ENCODE measurements around the gene TAB2.
"Not testable (repeated sequence)": the region's sequence is repeated elsewhere in the genome, so short reads cannot be mapped to it uniquely, and the experiment has no call there.

The TAB2 gene

DNA sequence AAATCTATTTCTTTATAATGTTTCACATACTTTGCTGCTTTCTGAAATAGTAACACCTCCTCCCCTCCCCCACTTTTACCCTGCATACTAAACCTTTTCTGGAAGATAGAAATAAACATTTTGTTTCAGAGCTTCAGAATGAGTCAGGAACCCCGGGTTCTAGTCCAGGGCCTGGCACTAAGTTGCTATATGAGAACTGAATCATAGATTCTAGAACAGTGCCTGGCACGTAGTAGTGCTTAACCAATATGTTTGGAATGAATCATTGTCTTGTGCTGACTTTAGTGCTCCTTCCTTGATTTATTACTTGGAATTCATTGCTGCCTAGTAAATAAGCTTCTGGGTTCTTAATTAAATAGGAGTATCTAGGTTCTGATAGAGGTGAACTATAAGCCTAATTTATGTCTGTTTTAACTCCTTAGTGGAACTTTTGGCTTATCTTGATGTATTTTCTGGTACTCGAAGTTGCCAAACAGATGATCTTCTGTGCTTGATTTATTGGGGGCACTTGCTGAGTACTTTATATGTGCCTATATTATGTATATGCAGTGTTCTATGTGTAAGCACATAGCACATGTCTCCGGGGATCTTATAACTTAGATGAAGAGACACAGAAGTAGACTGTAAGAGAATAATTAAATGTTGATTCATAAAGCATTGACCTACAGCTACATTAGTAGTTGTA lies 18.6 kb downstream of the TAB2 start:
- peak; percentile 92 for DNase-seq

GRCh38 chr6:149336609-149336928 lies 19.1 kb downstream of the TAB2 start:
- peak; percentile 35 for DNase-seq

DNA sequence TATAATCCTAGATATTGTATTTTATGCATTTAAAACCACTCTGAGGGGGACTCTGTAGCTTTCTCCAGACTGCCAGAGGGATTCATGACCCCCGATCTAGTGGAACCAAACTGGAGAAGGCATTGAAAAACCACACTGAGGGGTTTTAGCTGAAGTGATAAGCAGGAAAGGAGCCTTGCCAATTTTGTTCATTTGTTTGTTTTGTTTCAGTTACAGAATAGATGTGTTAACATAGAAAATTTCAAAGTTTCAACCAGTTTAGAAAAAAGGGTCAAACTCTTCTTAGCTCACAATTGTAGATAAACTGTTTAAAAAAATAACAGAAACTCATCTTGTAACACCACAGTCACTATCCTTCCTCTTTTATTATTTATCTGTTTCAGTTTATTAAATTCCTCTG lies 19.8 kb downstream of the TAB2 start:
- DNase-seq: no peak

DNA sequence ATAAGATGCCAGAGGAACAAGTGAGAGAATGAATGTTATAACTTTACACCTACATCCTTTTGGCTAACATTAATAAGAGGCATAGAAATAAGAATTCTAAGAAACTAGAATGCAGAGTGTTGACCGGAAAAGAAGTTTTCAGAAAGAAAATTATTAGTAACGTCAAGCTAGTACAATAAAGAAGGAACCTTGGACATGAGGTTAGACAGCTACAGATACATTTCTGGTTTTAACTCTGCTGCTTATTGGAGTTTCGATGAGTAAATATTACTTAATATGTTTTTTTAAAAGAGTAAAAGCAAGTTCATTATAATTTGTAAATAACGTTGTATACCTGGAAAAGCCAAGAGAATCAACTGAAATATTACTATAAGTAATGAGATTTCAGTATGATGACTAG lies 22.7 kb downstream of the TAB2 start:
- no peak for DNase-seq

DNA sequence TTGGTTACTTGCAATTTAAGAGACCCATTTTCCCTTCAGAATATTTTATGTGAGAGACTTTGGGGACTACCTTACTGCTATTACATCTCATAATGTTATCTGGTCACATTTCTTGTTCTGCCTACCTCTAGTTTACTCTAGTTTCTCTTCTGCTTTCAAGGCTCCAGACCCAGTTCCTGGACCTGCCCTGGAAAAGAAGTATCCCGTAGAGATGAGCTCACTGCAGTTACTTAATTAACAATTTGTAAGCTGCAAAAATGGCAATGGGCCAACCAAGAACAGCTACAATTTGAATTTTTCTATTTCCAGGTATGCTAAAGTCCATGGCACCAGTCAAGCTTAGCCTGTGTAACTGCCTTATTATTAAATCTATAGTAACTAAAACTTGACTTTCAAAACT lies 25.0 kb downstream of the TAB2 start:
- no peak for DNase-seq

DNA sequence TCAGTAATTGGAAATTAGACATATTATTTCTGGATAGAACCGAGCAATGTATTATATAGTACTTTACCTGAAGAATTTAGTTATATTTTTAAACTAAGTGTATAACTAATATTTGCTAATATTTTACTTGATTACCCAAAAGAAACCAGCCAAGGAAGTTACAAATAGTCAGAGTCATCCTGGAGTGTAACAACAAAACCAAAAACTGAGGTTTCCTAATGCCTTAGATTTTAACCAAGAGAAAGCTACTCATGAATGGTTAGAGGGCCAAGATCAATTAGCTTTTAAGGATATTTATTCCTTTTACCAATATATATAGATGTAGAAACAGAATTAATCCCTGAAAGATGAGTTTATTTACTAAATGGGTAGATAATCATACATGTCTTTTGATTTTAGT lies 26.0 kb downstream of the TAB2 start:
- no peak for DNase-seq

DNA sequence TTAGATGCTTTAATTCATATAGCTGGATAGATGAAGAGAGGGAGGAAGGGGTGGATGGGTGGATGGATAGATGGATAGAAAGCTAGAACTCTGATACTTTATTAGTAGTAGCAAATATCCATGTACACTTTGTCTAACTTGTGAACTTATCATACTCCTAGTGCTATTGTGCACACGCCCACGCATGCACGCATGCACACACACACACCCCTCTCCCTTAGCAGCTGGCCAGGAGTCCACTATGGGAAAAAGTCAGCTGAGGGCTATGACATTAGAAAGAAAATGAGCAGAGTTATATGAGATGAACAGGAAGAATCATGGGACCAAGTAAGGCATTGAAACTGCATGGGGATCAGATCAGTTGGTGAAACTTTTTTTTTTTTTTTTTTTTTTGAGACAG lies 28.6 kb downstream of the TAB2 start:
- DNase-seq: no peak

DNA sequence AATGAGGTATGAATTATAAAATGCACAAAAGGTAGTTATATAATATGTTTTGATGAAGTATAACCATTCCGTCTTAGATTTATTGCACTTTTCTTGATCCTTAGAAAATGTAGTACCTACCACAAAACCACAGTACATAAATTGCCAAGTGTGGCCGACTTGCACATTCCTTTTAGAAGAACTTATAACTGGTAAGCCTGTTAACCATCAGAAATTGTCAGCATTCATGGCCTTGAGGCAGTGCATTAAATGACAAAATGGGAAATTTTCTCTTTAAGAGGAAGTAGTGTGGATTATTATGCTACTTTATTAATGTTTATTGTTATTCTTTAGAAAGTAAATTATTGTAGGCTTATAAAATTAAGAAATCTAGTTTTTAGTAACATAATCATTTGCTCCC lies 29.6 kb downstream of the TAB2 start:
- DNase-seq: no peak

DNA sequence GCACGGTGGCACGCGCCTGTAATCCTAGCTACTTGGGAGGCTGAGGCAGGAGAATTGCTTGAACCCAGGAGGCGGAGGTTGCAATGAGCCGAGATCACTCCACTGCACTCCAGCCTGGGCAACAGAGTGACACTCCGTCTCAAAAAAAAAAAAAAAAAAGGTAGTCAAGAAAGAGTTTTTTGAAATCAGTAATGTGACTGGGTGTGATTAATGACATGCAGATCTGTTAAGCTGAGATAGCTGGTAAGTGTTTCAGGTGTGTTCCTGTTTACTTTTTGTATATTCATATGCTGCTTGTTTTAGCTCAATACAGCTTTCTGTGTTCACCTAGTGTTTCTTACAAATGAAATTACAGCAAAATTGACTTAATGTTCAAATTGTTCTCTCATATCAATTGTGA lies 31.8 kb downstream of the TAB2 start:
- not testable (repeated sequence) for DNase-seq

GRCh38 chr6:149354009-149354408 lies 36.5 kb downstream of the TAB2 start:
- DNase-seq: no peak

DNA sequence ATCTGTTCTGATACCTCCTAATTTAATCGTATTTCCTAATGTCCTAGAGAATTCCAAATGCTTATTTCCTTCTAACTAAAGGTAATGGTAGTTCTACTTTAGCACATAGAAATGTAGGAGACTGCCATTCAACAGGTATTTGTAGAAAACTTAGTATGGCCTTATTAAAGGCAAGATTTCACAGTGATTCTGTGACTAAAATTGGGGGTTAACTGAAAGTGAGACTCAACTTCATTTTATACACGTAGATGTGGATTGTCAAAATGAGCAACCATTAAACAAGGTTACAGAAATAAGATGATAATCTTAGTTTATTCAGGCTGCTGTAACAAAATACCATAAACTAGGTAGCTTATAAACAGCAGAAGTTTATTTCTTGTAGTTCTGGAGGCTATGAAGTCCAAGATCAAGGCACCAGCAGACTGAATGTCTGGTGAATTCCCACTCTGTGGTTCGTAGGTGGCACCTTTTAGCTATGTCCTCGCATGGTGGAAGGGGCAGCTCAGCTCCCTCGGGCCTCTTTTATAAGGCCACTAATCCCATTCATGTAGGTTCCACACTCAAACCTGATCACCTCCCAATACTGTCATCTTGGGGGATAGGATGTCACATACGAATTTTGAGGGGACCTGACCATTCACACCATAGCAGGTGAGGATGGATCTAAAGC lies 38.7 kb downstream of the TAB2 start:
- no peak for DNase-seq

DNA sequence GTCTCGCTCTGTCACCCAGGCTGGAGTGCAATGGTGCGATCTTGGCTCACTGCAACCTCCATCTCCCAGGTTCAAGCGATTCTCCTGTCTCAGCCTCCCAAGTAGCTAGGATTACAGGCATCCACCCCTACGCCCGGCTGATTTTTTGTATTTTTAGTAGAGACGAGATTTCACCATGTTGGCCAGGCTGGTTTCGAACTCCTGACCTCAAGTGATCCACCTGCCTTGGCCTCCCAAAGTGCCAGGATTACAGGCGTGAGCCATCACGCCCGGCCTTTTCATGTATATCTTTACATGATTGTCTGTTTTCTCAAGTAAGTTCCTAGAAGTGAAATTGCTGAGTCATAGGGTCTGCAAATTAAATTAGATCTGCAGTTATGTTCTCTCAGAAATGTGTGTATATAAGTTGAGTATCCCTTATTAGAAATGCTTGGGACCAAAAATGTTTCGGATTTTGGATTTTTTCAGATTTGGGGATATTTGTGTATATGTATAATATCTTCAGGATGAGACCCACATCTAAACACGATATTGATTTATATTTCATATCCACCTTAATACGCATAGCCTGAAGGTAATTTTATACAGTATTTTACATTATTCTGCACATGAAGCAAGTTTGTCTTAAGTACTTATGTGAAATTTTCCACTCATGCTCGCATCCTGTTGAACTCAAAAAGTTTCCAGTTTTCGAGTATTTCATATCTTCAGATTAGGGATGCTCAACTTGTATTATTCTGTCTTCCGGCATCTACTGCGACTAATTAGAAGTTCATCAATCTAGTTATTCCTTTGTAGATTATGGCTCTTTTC lies 40.4 kb downstream of the TAB2 start:
- DNase-seq: no peak

DNA sequence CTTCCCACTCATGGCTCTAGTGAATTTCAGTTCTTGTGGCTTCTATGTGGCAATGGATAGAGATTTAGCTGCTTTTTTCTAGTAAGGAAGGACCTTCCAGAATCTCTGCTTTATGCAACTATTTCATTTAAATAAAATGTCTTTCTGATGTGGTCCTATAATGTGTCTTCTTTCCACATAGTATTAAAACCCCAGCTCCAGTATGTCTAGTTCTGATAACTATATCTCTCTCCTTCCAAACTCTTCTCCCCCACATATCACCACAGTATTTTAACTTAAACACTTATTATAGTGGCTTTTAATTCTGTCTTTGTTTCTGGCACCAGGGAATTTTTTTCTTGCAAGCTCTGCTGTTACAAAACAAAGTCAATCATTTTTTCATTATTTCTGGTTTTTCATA lies 41.9 kb downstream of the TAB2 start:
- no peak for DNase-seq

DNA sequence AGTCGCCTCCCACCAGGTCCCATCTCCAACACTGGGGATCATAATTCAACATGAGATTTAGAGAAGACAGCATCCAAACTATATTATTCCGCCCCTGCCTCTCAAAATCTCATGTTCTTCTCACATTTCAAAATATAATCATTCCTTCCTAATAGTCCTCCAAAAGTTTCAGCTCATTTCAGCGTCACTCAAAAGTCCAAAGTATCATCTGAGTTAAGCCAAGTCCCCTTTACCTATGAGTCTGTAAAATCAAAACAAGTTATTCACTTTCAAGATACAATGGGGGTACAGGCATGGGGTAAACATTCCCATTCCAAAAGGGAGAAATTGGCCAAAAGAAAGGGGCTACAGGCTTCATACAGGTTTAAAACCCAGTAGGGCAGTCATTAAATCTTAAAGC lies 43.0 kb downstream of the TAB2 start:
- DNase-seq: no peak

- no peak for DNase-seq
Observed at GRCh38 chr6:149362289-149362688, 44.8 kb downstream of the TAB2 start.

- no peak for DNase-seq
Observed at GRCh38 chr6:149363154-149363553, 45.6 kb downstream of the TAB2 start.

DNA sequence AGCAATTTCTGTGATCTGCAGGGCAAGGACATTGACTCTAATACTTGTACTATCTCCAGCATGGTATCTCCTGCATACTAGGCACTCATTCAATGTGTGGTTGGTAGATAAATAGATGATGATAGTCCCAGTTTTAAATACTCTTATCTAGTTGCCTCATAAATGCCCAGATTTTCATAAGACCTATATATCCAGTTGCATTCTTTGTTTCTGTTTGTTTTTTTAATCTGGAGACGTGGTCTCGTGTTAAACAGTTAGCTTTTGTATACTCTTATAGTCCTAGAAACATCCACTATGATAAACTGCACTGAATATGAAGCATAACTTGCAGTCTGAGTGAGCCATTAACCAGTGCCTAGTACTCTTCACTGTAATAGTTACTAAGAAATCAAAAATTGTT lies 47.0 kb downstream of the TAB2 start:
- no peak for DNase-seq

DNA sequence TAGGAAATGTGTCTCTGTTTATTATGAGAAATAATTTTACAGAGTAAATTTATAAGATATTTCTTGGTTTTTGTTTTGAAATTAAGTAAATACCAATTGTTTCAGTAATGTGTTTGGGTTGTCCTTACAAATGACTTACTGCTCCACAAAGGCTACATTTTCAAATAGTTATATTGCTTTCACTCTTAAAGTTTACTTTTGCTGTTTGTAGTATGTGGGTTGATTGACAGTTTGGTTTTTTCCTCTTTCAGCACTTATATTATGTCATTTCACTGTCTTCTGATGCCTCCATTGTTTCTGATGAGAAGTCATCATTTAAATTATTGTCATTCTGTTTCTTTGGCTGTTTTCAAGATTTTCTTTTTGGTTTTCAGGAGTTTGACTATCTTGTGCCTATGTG lies 47.7 kb downstream of the TAB2 start:
- no peak for DNase-seq

DNA sequence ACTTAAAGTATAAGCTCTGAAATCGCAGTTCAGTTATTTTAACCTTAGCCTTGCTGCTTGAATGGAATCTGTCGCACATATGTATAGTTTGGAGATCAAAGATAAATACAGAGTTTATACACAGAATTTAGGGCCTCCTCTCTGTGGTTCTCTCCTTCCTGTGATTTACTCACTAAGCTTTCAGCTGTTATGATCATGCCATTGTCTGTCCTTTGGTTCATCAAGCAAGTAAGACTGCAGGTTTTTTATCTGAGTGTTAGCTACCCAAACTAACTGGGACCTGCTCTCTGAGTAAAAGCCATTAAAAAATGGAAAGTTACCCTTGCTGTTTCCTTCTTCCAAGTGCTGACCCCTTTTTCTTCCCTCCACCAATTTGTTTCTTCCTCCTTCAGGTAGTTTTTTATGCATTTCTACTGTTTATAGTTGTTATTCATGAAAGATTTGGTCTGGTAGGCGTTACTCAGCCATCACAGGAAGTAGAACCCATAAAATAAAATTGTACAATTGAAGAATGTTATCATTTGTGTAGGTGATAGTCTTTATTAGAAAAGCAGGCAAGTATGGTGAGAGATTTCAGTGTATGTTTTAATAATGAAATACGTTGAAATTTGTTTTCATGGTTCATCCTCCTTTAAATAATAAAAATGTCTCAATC lies 48.9 kb downstream of the TAB2 start:
- peak; percentile 49 for DNase-seq

DNA sequence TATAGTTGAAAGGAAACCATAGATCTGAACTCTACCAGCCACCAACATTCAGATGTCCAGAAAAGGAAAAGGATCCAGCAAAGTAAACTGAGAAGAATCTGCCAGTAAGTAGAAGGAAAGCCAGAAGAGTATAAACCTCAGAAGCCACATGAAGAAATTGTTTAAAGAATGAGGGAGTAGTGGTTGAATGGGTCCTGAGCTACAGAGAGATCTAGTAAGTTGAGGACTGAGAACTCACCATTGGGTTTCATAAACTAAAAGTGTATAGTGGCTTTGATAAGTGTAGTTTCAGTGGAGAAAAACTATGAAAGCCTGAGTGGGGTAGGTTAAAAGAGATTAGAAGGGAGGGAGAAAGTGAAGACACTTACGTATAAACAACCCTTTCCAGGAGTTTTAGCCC lies 50.6 kb downstream of the TAB2 start:
- DNase-seq: peak; percentile 46

GRCh38 chr6:149371154-149371553 lies 53.6 kb downstream of the TAB2 start:
- no peak for DNase-seq

DNA sequence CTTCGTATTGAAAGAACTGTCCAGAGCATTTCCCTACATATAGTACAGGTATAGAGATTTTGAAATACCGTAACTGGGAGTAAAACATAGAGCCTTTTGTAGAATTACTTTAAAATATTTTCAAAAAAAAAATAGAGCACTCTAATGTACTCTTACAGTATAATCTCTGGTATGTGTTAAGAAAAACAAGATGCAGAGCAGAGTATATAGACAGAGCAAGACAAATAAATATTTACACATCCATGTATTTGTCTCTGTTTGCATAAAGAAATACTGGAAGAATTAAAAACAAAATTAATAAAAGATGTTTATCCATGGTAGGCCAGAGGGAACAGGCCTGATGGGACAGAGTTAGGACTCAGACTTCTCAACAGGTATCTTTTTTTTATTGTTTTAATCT lies 54.5 kb downstream of the TAB2 start:
- DNase-seq: no peak

DNA sequence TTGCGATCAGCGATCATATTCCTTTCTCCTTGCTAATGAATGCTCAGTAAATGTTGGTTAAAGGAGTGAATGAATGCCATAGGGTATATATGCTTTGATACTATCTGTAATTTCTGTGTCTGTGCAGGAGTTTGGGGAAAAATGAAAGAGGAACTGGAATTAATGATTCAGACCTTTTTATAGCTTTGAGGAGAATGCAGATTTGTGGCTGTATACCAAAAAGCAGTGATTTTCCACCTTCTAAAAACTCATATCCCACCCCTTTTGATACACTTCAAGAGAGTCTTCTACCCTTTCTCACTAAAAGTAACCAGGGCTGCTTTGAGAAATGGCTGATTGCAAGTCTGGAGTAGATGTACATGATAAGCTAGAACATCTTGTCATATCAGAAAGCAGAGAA lies 56.0 kb downstream of the TAB2 start:
- DNase-seq: no peak

GRCh38 chr6:149379977-149380376 lies 62.5 kb downstream of the TAB2 start:
- DNase-seq: no peak
